PFSK-1 (cell line): ENCODE measurements around the gene EMILIN2.

Source experiments
- FOXP2 ChIP-seq: optimal IDR thresholded peaks from 2 replicates; pipeline ENCODE3; 2011; ENCODE audit warnings: borderline replicate concordance, control low read depth, inconsistent platforms; ENCODE audit not compliant: insufficient read depth; ENCODE audit errors: extremely low read length, extremely low read depth
- POLR2AphosphoS5 ChIP-seq: IDR thresholded peaks from 2 replicates; pipeline ENCODE4 v1.6.1; 2012; ENCODE audit warnings: low read depth, mild to moderate bottlenecking, control low read depth, low read length, moderate library complexity
- REST ChIP-seq, 2 experiments: IDR thresholded peaks; 2 replicates each; pipeline versions ENCODE4 v1.6.1 to v1.8.0; 2011 to 2012; ENCODE audit warnings: low read depth in 2 of 2, low read length in 2 of 2, control low read depth in 1 of 2, inconsistent platforms in 1 of 2, mild to moderate bottlenecking in 1 of 2, moderate library complexity in 1 of 2; ENCODE audit not compliant: insufficient read depth in 1 of 2
- SIN3A ChIP-seq: IDR thresholded peaks from 2 replicates; pipeline ENCODE4 v1.6.1; 2012; ENCODE audit warnings: mild to moderate bottlenecking, low read length, moderate library complexity, borderline replicate concordance; ENCODE audit not compliant: insufficient read depth
- TAF1 ChIP-seq: IDR thresholded peaks from 2 replicates; pipeline ENCODE4 v1.6.1; 2012; ENCODE audit warnings: low read length, control low read depth, borderline replicate concordance; ENCODE audit not compliant: insufficient read depth

The EMILIN2 gene

DNA sequence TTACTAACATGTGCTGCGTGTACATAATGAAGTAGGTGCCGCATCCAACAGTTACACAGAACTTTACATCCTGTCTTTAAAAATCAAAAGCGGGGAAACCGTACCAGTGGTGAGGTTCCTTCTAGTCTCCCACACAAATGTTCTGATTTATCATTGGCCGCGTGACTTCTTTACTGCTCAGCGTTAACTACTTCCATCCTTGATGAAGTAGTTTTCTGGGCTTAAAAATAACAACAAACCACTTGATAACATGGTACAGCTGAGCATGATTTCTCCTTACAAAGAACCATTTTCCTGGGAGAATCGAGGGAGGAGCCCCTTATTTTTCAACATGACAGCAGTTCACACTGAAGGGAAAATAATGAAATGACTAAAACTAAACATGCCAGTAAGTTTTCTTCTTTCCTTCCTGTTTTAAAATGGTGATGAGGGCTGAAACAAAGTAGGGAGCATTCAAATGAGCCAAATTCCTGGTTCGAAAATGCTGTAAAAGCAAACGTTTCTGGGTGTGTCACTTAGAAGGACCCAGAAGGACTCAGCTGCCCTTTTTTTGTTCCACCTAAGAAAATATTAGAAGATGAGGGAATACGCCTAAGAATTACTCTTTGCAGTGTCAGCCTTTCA lies 9.9 kb downstream of the EMILIN2 start:
- TF ChIP-seq SIN3A (no peak), FOXP2 (no peak), POLR2AphosphoS5 (no peak), TAF1 (no peak), REST (IDR thresholded peaks at IDR 0.05; ENCODE audit: insufficient read depth in 1 of 2, low read depth in 2 of 2, low read length in 2 of 2) (no peak)

GRCh38 chr18:2857491-2858131 lies 10.8 kb downstream of the EMILIN2 start:
- no peak for TF ChIP-seq TAF1
- TF ChIP-seq REST (IDR thresholded peaks at IDR 0.05; ENCODE audit: insufficient read depth in 1 of 2, low read depth in 2 of 2, low read length in 2 of 2), result no peak
- no peak for TF ChIP-seq SIN3A
- TF ChIP-seq FOXP2, result no peak
- TF ChIP-seq POLR2AphosphoS5, result no peak

- no peak for TF ChIP-seq TAF1
- no peak for TF ChIP-seq REST (IDR thresholded peaks at IDR 0.05; ENCODE audit: insufficient read depth in 1 of 2, low read depth in 2 of 2, low read length in 2 of 2)
- TF ChIP-seq FOXP2, result no peak
- TF ChIP-seq POLR2AphosphoS5, result no peak
- TF ChIP-seq SIN3A, result no peak
These were observed 22.4 kb downstream of the EMILIN2 start for GRCh38 chr18:2869207-2869606.

DNA sequence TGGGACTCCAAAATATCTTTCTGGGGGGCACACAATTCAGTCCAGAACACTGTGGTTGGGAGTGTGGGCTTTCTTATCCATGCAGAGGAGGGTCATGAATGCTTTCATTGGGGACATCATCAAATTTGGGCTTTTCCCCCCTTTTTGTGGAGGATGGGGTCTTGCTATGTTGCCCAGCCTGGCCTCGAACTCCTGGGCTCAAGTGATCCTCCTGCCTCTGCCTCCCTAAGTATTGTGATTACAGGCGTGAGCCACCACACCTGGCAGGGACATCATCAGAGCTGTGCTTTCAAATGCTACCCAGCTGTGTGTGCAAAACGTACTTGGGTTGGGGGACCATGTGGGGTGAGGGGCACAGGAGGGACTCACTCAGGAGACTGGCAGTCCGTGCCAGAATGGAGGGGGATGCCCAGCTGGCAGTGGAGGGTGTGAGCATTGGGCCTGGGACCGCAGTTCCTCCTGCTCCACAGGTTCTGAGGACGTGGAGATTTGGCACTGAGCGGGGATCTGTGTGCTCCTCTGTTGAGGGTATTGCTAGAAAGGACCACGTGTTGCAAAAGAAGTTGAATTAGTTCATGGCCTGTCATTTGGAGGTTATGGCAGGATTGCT lies 24.4 kb downstream of the EMILIN2 start:
- TF ChIP-seq SIN3A, result no peak
- no peak for TF ChIP-seq TAF1
- TF ChIP-seq FOXP2, result no peak
- no peak for TF ChIP-seq POLR2AphosphoS5
- TF ChIP-seq REST (IDR thresholded peaks at IDR 0.05; ENCODE audit: insufficient read depth in 1 of 2, low read depth in 2 of 2, low read length in 2 of 2), result no peak
